Tibial nerve (tissue), 4 donors: ENCODE data around the gene USP36. TPM values are rescaled to one million over a fixed set of nuclear protein-coding genes. Genes with fewer than 3 reads are reported as not detected.

Experiments used
- DNase-seq, 2 donors: peaks; one replicate each; pipeline ENCODE4 v3.0.0-alpha.2; 2019; ENCODE audit warnings: low spot score in 2 of 2
- H3K27ac ChIP-seq, 4 donors: fragments of 200-600 bp; sonication (generic) in 3 of 4; one replicate each; pipeline ENCODE4 v1.5.1; 2017 to 2019; ENCODE audit warnings: mild to moderate bottlenecking in 1 of 4
- H3K27me3 ChIP-seq, 2 donors: fragments of 200-600 bp; sonication (generic) in 1 of 2; one replicate each; pipeline versions ENCODE4 v1.5.1 to v1.6.0; 2017 to 2019
- H3K36me3 ChIP-seq, 3 donors: fragments of 200-600 bp; sonication (generic); one replicate each; pipeline ENCODE4 v1.5.1; 2018 to 2019
- H3K4me1 ChIP-seq, 4 donors: fragments of 200-600 bp; sonication (generic) in 3 of 4; one replicate each; pipeline ENCODE4 v1.5.1; 2017 to 2019
- H3K4me3 ChIP-seq, 4 donors: fragments of 200-600 bp; sonication (generic) in 3 of 4; one replicate each; pipeline ENCODE4 v1.5.1; 2017 to 2019; ENCODE audit warnings: mild to moderate bottlenecking in 1 of 4, moderate library complexity in 1 of 4
- H3K9me3 ChIP-seq, 4 donors: fragments of 200-600 bp; sonication (generic) in 3 of 4; one replicate each; pipeline ENCODE4 v1.5.1; 2017 to 2019
- EP300 ChIP-seq, 2 donors: sonication (generic); formaldehyde crosslinking; IDR thresholded peaks; one replicate each; pipeline ENCODE4 v1.6.1; 2017; ENCODE audit warnings: antibody characterized with exemption in 2 of 2, mild to moderate bottlenecking in 1 of 2
- POLR2A ChIP-seq, 2 donors: fragments of 450-650 bp; IDR thresholded peaks; one replicate each; pipeline ENCODE4 v1.6.1; 2017; ENCODE audit warnings: antibody characterized with exemption in 2 of 2, mild to moderate bottlenecking in 2 of 2, moderate library complexity in 2 of 2
- WGBS, 2 donors: methylation state at CpG; one replicate each; pipeline ENCODE4 v1.1.5; 2018; 5-methylcytosine and 5-hydroxymethylcytosine counted together
- total RNA-seq, 4 donors: library from RNA; depleted of rRNA; stranded (reverse); fragments of >200 nt; gene quantifications; one replicate each; pipeline ENCODE4 v1.1.0, GENCODE V29; 2016
- TF ChIP-seq, protein P1 (sequence below), 5 experiments: fragments of 200-600 bp in 3 of 5; fragments of 450-650 bp in 2 of 5; sonication (generic) in 3 of 5; IDR thresholded peaks; one replicate each; pipeline ENCODE4 v1.5.1; 2016 to 2019; ENCODE audit warnings: antibody characterized with exemption in 5 of 5, mild to moderate bottlenecking in 3 of 5, moderate library complexity in 2 of 5

Gene USP36
- total RNA-seq, 4 donors from 2014 or later: 50.9 to 64.9 (median 59.9) TPM

GRCh38 chr17:78793968-78794367 is 46.6 kb downstream of the USP36 start:
- Histone ChIP-seq H3K4me1 (peaks cover 0 to 36% (median 23%) of the 10 kb centered on the region in 4 donors), H3K4me3 (no peak overlapping the region), H3K27me3 (no peaks in the 10 kb centered on the region), H3K36me3 (peaks cover 0 to 62% (median 12%) of the 10 kb centered on the region in 3 donors), H3K27ac (no peak overlapping the region), H3K9me3 (no peaks in the 10 kb centered on the region)
- TF ChIP-seq POLR2A (IDR thresholded peaks at IDR 0.05) (no peak), EP300 (IDR thresholded peaks at IDR 0.05) (no peak)
- TF ChIP-seq, protein P1, sequence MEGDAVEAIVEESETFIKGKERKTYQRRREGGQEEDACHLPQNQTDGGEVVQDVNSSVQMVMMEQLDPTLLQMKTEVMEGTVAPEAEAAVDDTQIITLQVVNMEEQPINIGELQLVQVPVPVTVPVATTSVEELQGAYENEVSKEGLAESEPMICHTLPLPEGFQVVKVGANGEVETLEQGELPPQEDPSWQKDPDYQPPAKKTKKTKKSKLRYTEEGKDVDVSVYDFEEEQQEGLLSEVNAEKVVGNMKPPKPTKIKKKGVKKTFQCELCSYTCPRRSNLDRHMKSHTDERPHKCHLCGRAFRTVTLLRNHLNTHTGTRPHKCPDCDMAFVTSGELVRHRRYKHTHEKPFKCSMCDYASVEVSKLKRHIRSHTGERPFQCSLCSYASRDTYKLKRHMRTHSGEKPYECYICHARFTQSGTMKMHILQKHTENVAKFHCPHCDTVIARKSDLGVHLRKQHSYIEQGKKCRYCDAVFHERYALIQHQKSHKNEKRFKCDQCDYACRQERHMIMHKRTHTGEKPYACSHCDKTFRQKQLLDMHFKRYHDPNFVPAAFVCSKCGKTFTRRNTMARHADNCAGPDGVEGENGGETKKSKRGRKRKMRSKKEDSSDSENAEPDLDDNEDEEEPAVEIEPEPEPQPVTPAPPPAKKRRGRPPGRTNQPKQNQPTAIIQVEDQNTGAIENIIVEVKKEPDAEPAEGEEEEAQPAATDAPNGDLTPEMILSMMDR (IDR thresholded peaks at IDR 0.05): no peak
- 81 to 84% methylated on average over 6 of the region's 6 CpGs for WGBS, 2 donors
- no peak for DNase-seq

DNA sequence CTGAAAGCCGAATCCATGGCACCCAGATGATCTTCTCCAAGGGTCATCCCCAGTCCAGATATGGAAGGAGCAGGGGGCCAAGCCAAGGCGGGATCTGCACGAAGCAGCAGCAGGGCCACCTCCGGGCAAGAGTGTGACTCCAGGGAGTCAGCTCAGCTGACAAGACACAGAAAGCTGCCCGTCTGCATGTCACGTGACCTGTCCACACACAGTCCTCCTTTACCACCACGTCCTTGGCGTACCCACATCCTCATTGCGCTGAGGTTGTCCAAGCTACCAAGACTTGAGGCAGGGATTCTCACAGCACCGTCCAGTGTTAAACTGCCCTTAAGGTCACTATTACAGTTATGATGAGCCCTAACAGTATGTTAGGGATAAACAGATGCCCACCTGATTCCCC is 47.2 kb downstream of the USP36 start:
- H3K36me3 ChIP-seq: peaks cover 0 to 58% (median 12%) of the 10 kb centered on the region in 3 donors
- no peaks in the 10 kb centered on the region for H3K9me3 ChIP-seq
- TF ChIP-seq, protein P1 (IDR thresholded peaks at IDR 0.05): no peak
- TF ChIP-seq POLR2A (IDR thresholded peaks at IDR 0.05) (no peak), EP300 (IDR thresholded peaks at IDR 0.05) (no peak)
- no peak for DNase-seq
- H3K4me3 ChIP-seq: no peak overlapping the region
- WGBS, 2 donors: 81 to 86% methylated on average over 10 of the region's 10 CpGs
- H3K27ac ChIP-seq: no peak overlapping the region
- peaks cover 0 to 36% (median 23%) of the 10 kb centered on the region in 4 donors for H3K4me1 ChIP-seq
- no peaks in the 10 kb centered on the region for H3K27me3 ChIP-seq

DNA sequence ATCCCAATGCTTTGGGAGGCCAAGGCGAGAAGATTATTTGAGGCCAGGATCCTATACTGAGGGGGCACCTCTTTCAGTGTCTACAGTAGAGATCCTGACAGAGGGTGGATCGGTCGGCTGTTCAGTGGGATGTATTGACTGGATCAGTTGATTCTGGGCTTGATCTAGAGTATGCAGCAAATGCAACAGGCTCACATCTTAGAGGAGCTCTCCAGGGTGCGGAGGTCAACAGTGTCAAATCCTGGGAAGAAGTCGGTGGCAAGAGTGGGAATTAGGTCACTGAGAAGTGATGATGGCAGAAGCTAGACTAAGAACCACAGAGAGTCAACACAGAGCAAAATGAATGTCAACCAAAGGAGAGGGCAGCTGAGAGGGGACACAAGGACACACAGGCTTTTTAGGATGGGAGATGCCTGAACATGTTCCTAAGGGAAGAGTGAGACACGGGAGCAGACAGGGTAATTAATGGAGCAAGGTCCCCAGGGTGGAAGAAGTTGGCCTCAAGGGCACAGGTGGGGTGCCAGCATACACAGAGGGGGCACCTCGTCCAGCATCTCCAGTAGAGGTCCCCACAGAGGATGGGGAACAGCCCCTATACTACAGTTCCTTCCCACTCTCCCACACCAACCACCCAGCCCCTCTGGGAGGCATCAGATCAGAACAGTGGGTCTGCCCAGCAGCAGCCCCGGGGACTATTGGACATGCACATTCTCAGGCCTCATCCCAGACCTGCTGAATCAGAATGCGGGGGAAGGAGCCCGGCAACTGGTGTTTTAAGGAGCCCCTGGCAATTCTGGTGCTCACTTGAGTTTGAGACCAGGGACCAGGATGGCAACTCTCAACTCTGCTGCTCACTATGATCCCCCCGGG is 48.5 kb downstream of the USP36 start:
- 76 to 80% methylated on average over 11 of the region's 11 CpGs for WGBS, 2 donors
- H3K27me3 ChIP-seq: no peaks in the 10 kb centered on the region
- H3K4me3 ChIP-seq: no peak overlapping the region
- DNase-seq: no peak
- peaks cover 0 to 36% (median 23%) of the 10 kb centered on the region in 4 donors for H3K4me1 ChIP-seq
- TF ChIP-seq, protein P1 (IDR thresholded peaks at IDR 0.05): no peak
- TF ChIP-seq POLR2A (IDR thresholded peaks at IDR 0.05) (no peak), EP300 (IDR thresholded peaks at IDR 0.05) (no peak)
- H3K36me3 ChIP-seq: peaks cover 0 to 54% (median 12%) of the 10 kb centered on the region in 3 donors
- no peaks in the 10 kb centered on the region for H3K9me3 ChIP-seq
- peak overlapping the region in 3 of 4 donors; percentile 50 to 74 (median 60) for H3K27ac ChIP-seq

GRCh38 chr17:78790552-78790951 is 50.1 kb downstream of the USP36 start:
- TF ChIP-seq EP300 (IDR thresholded peaks at IDR 0.05) (no peak), POLR2A (IDR thresholded peaks at IDR 0.05) (no peak)
- TF ChIP-seq, protein P1 (IDR thresholded peaks at IDR 0.05): no peak
- WGBS, 2 donors: 90 to 92% methylated on average over 4 of the region's 4 CpGs
- Histone ChIP-seq H3K36me3 (peaks cover 0 to 41% (median 5%) of the 10 kb centered on the region in 3 donors), H3K4me1 (peaks cover 0 to 36% (median 23%) of the 10 kb centered on the region in 4 donors), H3K27me3 (no peaks in the 10 kb centered on the region), H3K27ac (peak overlapping the region in 2 of 4 donors; percentile 57 to 63), H3K4me3 (no peak overlapping the region), H3K9me3 (no peaks in the 10 kb centered on the region)
- DNase-seq: no peak

DNA sequence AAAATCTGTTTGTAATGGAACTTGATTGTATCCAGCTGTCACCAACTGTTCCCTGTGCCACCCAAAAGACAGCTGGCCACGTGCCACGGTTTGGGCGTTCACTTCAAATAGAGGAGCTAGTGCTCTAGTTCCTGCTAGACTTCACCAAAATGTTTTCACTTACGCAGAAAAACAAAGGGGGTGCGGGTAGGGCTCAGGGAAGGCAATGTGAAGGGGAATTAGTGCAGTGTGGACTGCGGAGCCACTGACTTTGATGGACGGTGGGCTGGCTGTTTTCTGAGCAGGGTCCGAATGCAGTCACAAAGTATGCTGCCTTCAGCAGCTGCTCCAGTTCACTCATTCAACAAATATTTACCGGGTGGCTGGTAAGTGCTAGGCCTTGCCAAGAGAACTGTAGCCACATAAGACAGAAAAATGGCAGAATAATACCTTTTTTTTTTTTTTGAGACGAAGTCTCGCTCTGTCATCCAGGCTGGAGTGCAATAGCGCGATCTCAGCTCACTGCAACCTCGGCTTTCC is 50.9 kb downstream of the USP36 start:
- Histone ChIP-seq H3K9me3 (no peaks in the 10 kb centered on the region), H3K36me3 (peaks cover 0 to 32% (median 0%) of the 10 kb centered on the region in 3 donors), H3K27ac (peak overlapping the region in 3 of 4 donors; percentile 37 to 63 (median 57)), H3K4me1 (peaks cover 0 to 40% (median 23%) of the 10 kb centered on the region in 4 donors), H3K27me3 (no peaks in the 10 kb centered on the region), H3K4me3 (no peak overlapping the region)
- TF ChIP-seq POLR2A (IDR thresholded peaks at IDR 0.05): no peak
- peak in 1 of 2 donors; percentile 53 for TF ChIP-seq EP300 (IDR thresholded peaks at IDR 0.05)
- DNase-seq: peak; percentile 68 to 79
- WGBS, 2 donors: 54 to 55% methylated on average over 14 of the region's 14 CpGs
